HUES48 (cell line): ENCODE results near the gene RAB28.

Experiments
- H3K27ac ChIP-seq: one replicate; pipeline ENCODE4 v1.7.0; 2013; ENCODE audit warnings: low read depth, low read length, inconsistent platforms
- H3K27me3 ChIP-seq: 2 replicates; pipeline ENCODE4 v1.6.1; 2013; ENCODE audit warnings: mild to moderate bottlenecking, low read length; ENCODE audit not compliant: control insufficient read depth, insufficient read depth
- H3K36me3 ChIP-seq: 2 replicates; pipeline ENCODE4 v1.6.1; 2013; ENCODE audit warnings: low read length; ENCODE audit not compliant: control insufficient read depth, insufficient read depth
- H3K4me1 ChIP-seq: 2 replicates; pipeline ENCODE4 v1.6.1; 2013; ENCODE audit warnings: mild to moderate bottlenecking, low read length; ENCODE audit not compliant: control insufficient read depth, insufficient read depth
- H3K4me3 ChIP-seq: 2 replicates; pipeline ENCODE4 v1.5.1; 2013; ENCODE audit warnings: mild to moderate bottlenecking, low read depth, low read length
- H3K9ac ChIP-seq: 2 replicates; pipeline ENCODE4 v1.6.1; 2013; ENCODE audit warnings: mild to moderate bottlenecking, low read depth, low read length, moderate library complexity
- H3K9me3 ChIP-seq: 2 replicates; pipeline ENCODE4 v1.6.1; 2013; ENCODE audit warnings: low read length; ENCODE audit not compliant: control insufficient read depth, insufficient read depth

RAB28 gene

DNA sequence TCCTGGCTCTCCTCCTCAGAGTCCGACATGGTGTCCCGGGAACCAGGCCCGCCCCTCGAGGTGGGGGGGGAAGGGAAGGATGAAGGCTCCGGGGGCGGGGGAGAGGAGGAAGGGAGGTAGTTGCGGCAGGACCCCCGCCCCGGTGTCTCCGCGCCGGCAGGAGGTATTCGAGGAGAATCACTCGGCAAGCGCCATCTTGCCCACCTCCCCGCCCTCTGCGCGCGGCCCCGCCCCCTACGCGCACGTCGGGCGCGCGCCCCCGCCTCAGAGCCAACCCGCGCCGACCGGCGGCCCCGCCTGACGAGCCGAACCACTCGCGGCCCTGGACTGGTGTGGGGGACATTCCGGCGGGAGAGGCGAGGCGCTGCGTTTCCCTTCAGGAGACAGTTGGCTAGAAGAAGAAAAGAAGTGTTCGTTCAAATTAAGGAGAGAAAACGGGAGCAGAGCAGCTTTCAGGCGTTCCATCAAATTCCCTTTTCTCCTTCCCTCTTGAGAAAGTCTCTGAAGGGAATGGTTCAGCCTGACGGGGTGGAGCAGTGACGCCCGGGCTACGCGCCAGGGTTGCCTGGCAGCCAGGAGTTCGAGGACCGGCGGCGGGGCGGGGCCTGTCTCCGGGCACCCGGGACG, at the start of gene RAB28:
Gene RAB28, minus strand, starts transcription at position 219 of the 627 bp plus-strand sequence.
- Histone ChIP-seq H3K9ac (peak within 1 kb of the TSS; percentile 98), H3K9me3 (0 out of 2 replicates have a peak, but pooled peaks cover 2% of the 10 kb centered on the region), H3K27me3 (peaks cover 6% of the 10 kb centered on the region; the same call in 1 of the 2 replicates), H3K4me3 (peak within 1 kb of the TSS; percentile 90), H3K4me1 (peaks cover 14% of the 10 kb centered on the region), H3K36me3 (no peaks in the 10 kb centered on the region), H3K27ac (peak within 1 kb of the TSS; percentile 96)

DNA sequence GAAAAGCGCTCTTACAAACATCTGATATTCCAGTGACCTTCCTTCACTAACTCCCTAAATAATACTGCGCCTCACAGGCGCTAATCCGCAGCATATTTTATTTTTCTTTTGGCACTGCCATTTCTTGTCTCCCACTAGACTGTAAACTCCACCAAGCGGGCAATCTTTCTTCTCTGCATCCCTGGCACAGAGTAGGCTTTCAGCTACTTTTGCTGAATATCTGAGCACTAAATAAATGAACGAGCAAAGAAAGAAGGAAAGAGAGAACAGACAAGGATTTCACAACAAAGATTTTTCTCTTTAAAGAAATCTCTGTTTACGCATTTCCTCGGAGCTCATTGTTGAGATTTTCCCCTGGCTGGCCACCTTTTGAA, 47.5 kb upstream of the RAB28 start:
- H3K4me1 ChIP-seq: peaks cover 52% of the 10 kb centered on the region
- H3K27ac ChIP-seq: no peak overlapping the region
- 0 out of 2 replicates have a peak, but pooled peaks cover under 1% of the 10 kb centered on the region for H3K9me3 ChIP-seq
- H3K4me3 ChIP-seq: peak overlapping the region; percentile 35; the same call in 1 of the 2 replicates
- peaks cover 100% of the 10 kb centered on the region for H3K27me3 ChIP-seq
- no peaks in the 10 kb centered on the region for H3K36me3 ChIP-seq
- no peak overlapping the region for H3K9ac ChIP-seq

DNA sequence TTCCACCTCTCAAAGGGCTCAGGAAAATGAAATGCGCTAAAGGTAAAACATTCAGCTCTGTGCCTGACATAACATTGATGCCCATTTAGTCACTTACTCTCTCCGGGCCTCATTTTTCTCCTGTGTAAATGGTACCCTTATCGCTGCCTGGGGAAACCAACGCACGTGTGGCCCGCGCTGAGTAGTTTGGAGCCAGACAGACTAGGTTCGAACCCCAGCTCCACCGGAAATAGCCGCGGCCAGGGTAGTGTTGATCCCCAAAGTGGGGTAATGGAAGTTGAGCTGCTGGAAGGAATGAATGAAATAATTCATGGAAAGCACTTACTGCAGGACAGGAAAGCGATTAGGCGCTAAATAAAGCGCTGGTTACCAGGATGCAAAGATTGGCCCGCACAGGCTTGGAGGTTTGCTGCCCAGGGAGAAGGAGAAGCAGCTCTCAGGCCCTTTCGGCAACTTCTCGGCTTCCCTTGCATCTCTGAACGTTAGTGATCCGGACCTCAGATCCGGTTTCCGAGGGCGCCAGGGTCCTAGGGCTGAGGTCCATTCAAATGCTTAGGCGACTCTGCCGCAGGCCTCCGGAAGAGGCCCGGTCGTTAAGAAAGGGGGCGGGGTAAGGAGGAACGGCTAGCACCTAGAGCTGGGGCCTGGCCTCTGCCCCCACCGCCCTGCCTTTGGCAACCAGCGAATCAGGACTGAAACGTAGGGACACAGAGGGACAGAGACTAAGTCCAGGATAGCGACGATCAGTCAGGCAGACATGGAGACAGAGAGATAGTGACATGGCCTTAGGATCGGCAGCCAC, 46.9 kb upstream of the RAB28 start:
- H3K4me1 ChIP-seq: peaks cover 52% of the 10 kb centered on the region
- peak overlapping the region; percentile 35; the same call in 1 of the 2 replicates for H3K4me3 ChIP-seq
- no peak overlapping the region for H3K9ac ChIP-seq
- no peaks in the 10 kb centered on the region for H3K36me3 ChIP-seq
- no peak overlapping the region for H3K27ac ChIP-seq
- H3K27me3 ChIP-seq: peaks cover 100% of the 10 kb centered on the region
- no peaks in the 10 kb centered on the region for H3K9me3 ChIP-seq

DNA sequence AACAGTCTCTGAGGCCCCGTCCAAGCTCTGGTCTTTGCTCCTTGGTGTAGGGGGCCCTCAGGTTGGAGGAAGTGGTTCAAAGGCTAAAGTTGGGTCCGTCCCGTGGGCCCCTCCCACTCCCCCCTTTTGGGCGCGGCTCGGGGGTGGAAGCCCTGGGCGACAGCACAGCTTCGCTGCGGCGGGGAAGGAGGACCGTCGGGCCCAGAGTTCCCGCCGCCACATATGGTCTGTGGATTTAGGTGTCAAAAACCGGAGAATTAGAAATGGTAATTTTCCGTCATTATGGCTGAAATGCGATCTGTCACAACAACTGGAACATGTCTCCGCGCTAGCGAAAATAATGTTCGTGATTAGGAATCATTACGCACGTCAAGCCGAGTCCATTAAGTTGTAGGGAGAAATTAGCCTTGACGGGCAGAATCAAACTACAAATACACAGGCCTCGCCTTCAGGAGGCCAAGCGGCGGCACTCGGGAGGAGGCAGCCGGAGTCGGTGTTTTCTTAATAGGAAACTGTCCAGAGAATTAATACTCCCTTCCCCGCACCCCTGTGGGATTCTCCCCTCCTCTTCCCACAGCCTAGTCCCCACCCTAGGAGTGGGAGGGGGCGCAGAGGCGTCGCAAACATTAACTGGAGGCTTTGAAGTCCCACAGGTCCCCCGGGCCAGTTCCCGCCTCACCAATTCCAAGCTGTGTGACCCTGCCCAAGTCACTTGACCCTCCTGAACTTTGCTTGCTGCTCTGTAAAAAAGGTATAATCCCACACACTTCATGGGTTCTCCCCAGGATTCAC, 45.2 kb upstream of the RAB28 start:
- Histone ChIP-seq H3K36me3 (no peaks in the 10 kb centered on the region), H3K4me3 (no peak overlapping the region), H3K27me3 (peaks cover 100% of the 10 kb centered on the region), H3K9ac (no peak overlapping the region), H3K9me3 (peaks cover 4% of the 10 kb centered on the region), H3K4me1 (peaks cover 50% of the 10 kb centered on the region), H3K27ac (no peak overlapping the region)

DNA sequence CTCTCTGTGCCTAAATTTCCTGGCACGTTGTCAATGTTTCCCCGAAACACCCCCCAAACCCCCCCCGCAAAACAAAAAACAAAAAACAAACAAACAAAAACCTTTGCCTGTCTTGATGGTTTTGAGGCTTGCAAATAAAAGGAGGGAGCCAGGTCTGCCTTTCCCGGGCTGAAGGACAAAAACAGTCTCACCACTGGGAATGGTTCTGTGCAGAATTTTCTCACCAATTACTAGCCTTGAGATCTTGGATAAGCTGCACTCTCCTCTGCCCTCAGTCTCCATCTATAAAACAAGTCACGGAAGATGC, 44.6 kb upstream of the RAB28 start:
- Histone ChIP-seq H3K4me3 (no peak overlapping the region), H3K27me3 (peaks cover 100% of the 10 kb centered on the region)

DNA sequence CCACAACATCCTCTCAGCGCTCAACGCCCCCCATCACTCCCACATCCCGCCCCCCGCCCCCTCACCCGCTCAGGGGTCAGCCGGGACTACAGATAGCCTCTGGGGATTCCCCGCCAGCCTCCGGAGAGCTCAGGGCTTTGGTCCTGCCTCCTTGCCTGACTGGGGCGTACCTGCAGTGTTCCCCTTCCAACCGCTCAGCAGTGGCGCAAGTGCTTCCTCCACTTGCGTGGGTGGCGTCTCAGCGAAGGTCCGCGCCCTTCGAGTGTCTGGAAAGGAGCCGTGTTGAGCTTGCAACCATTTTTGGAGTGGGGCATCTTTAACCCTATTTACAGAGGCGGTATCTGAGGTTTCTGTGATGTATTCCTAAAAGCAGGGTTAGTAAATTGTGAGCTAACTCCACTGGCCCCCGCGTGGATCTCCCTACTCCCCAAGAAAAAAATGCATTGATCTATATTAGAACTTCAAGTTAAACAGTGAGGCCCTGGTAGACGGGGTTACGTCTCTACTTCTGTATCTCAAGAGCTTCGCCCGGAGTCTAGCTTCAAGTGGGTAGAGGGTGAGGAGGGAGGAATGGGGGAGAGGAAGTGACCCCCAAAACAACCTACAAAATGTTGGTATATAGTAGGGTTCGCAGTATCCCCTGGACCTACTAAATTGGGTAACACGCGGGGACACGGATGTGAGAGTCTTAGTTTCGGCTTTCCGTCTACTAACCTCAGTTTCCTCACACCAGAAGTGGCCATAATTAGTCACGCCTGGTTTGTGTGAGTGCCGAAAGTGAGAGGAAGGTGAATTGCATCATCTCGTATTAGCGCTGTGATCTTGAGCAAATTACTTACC, 44.1 kb upstream of the RAB28 start:
- no peaks in the 10 kb centered on the region for H3K36me3 ChIP-seq
- peaks cover 9% of the 10 kb centered on the region for H3K9me3 ChIP-seq
- H3K27me3 ChIP-seq: peaks cover 100% of the 10 kb centered on the region
- no peak overlapping the region for H3K27ac ChIP-seq
- H3K4me3 ChIP-seq: no peak overlapping the region
- H3K9ac ChIP-seq: no peak overlapping the region
- H3K4me1 ChIP-seq: peaks cover 46% of the 10 kb centered on the region

More for the DNA sequence above, 44.6 kb upstream of the RAB28 start:
- Histone ChIP-seq H3K27ac (no peak overlapping the region), H3K9ac (no peak overlapping the region), H3K9me3 (peaks cover 9% of the 10 kb centered on the region), H3K4me1 (peaks cover 45% of the 10 kb centered on the region), H3K36me3 (no peaks in the 10 kb centered on the region)

DNA sequence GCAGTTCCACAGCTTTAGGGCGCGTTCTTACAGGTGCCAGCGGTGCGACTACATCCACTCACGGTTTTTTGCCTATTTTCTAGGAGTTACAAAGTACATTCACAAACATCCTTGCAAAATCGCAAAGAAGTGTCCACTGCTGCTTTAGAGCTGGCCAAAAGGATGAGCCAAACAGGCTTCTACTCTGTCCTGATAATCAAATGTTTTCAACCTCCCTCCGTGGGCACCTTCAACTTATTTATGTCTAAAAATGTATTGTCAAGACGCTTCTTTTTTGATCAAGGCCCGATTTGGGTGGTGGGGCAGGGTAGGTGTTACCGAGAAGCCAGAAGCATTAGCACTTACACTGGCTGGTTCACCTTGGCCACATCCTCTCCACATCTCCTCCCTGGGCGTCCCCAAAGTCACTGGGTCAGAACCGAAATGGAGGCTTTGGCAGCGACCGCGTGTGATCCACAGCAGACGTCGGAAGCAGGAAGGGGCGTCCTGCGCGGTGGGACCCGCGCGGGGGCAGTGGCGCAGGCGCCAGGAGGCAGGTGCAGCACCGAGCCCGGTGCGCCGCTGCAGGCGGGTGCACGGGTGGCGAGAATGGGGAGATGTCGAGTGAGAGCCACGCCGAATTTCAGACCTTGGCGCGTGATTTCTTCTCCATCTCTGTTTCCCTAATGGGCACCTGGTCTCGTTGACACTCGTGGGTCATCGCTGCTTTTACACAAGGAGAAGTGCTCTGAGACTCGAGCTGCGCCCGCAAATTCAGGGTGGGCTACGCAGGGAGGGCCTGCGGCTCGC, 43.2 kb upstream of the RAB28 start:
- no peak overlapping the region for H3K9ac ChIP-seq
- no peak overlapping the region for H3K27ac ChIP-seq
- peaks cover 9% of the 10 kb centered on the region for H3K9me3 ChIP-seq
- no peaks in the 10 kb centered on the region for H3K36me3 ChIP-seq
- no peak overlapping the region for H3K4me3 ChIP-seq
- H3K27me3 ChIP-seq: peaks cover 100% of the 10 kb centered on the region
- peaks cover 48% of the 10 kb centered on the region for H3K4me1 ChIP-seq

DNA sequence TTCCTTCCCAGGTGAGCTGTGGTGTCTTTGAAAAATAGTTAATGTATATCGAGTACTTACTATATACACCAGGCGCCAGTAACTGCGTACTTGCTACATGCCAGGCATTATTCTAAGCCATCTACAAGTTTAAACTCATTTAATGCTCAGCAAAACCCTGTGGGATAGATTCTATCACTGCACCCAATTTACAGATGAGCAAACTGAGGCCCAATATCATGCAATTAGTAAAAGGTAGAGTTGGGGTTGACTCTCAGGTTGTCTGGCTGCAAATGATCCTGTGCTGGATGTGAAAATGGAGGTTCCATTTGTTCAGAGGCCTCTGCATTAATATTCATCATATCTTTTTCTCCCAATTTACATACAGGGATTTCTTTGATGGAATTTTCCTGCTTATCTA, 42.5 kb upstream of the RAB28 start:
- H3K27ac ChIP-seq: no peak overlapping the region
- no peak overlapping the region for H3K4me3 ChIP-seq
- H3K4me1 ChIP-seq: peaks cover 48% of the 10 kb centered on the region
- H3K36me3 ChIP-seq: no peaks in the 10 kb centered on the region
- peaks cover 100% of the 10 kb centered on the region for H3K27me3 ChIP-seq
- peaks cover 9% of the 10 kb centered on the region for H3K9me3 ChIP-seq
- H3K9ac ChIP-seq: no peak overlapping the region

DNA sequence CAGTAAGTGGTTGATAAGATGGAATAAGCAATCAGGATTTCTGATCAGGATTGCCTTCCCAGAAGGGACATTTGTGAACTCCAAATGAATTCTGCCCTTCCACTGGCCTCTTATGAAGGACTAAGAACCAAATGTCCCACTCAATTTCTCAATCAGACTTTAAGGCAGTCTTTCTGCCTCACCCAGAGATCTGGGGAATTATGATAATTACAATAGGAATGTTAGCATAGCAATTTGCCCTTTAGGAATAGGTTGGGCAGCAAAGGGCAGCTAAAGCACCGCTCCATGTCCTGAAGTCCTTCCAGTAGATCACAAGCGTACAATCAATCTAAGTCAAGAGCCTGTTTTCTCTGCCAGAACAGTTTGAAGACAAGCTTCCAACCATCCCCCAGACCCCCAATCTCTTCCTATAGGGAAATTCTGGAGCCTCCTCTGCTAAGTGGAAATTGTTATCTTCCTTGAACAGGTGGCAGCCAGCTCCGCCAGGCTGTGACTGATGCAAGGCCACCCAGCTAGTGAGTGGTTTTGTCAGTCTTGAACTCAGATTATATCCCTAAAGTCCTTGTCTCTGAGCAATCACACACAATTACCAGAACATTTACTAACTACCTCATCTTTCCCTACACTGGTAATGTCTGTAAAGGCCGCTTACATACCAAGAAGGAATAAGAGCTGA, 41.6 kb upstream of the RAB28 start:
- H3K4me3 ChIP-seq: no peak overlapping the region
- peaks cover 100% of the 10 kb centered on the region for H3K27me3 ChIP-seq
- H3K4me1 ChIP-seq: peaks cover 38% of the 10 kb centered on the region
- peaks cover 9% of the 10 kb centered on the region for H3K9me3 ChIP-seq
- H3K27ac ChIP-seq: no peak overlapping the region
- no peaks in the 10 kb centered on the region for H3K36me3 ChIP-seq
- no peak overlapping the region for H3K9ac ChIP-seq
